SK-MEL-5 (cell line): Measurements from ENCODE around the gene HOMER2. TPM values are rescaled to one million over a fixed set of nuclear protein-coding genes. Genes with fewer than 3 reads are reported as not detected.

ENCODE experiments used
- DNase-seq: peaks from one replicate; pipeline ENCODE4 v3.0.0-alpha.2; 2016; ENCODE audit warnings: low read depth, low spot score
- in situ Hi-C: cut with HindIII; loops from 2 replicates; pipeline ENCODE4 v1.10.0; 2016; ENCODE audit warnings: low sequenced_read_pairs, high pct_unique_total_duplicates, low pct_unique_long_range_greater_than_20kb
- total RNA-seq: library from RNA; depleted of rRNA; stranded (reverse); fragments of >200 nt; shearing (Covaris generic); gene quantifications from 2 replicates; pipeline ENCODE4 v1.2.3, GENCODE V29; 2014; rRNA removed

Gene HOMER2
- total RNA-seq, 1 experiment from 2014 or later = 8.8 TPM

DNA sequence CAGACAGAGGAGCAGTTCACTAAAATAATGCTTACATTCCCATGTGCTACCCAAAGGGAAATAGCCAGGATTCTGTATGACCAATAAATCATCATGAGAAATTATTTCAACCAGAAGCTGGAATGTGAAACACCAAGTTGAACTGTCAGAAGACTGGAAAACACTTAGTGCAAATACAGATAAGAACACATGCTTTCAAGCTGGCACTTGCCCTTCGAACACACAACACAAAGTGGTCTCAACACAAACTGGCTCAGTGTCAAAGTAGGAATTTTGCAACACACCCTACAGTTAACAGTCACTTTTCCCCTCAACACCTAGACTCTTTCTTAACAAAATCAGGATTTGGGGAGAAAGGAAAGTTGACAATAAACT is 148.0 kb downstream of the HOMER2 start:
- DNase-seq = no peak
- in situ Hi-C loops = no loop called here

- no peak for DNase-seq
- in situ Hi-C loops = no loop called here
Measured at GRCh38 chr15:82803793-82804574, 148.5 kb downstream of the HOMER2 start.

DNA sequence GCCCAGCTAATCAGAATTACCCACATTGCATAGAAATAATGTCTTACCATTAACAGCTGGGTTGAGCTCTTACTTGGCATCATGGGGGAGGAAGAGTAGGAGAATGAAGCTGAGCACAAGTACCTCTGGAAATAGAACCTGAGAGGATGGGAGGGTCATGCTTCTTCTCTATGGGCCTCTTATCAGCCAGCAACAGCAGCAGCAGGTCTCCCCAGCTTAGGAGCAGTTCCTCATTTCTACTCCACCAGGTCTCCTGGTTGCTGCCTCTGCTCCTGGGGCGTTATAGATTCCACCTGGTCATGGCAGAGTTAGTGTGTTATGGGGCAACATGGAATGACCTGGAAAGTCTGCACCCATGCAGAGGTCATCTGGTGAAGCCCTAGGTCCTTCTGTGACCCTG is 150.0 kb downstream of the HOMER2 start:
- in situ Hi-C loops = no loop called here
- DNase-seq = no peak

GRCh38 chr15:82799183-82799841 is 153.2 kb downstream of the HOMER2 start:
- in situ Hi-C loops = no loop called here
- DNase-seq = no peak

Other genes with a start within 250 kb of the HOMER2 start
- gene AP3B2, start 242.8 kb downstream of the HOMER2 start, total RNA-seq = 0.74 and 1.5 TPM in 2 replicates
- not detected in 2 replicates for gene FSD2, start 146.7 kb downstream of the HOMER2 start, total RNA-seq
- gene WHAMM, start 143.1 kb downstream of the HOMER2 start, total RNA-seq = 2.7 and 3.0 TPM in 2 replicates
- gene RAMAC, start 33.5 kb upstream of the HOMER2 start, total RNA-seq = 46.5 and 47.2 TPM in 2 replicates
- gene C15orf40, start 58.9 kb upstream of the HOMER2 start, total RNA-seq = 25.3 and 26.6 TPM in 2 replicates
- gene BTBD1, start 114.5 kb upstream of the HOMER2 start, total RNA-seq = 137 and 147 TPM in 2 replicates
- 0.08 TPM in 1 of 2 replicates, not detected in the other for gene TM6SF1, start 154.9 kb upstream of the HOMER2 start, total RNA-seq